Neural cell (in vitro differentiated cells): Measurements from ENCODE around the gene CRKL. TPM values are rescaled to one million over a fixed set of nuclear protein-coding genes. Genes with fewer than 3 reads are reported as not detected.
"Not testable (repeated sequence)": the region's sequence is repeated elsewhere in the genome, so short reads cannot be mapped to it uniquely, and the experiment has no call there.

Source experiments
- H2AFZ ChIP-seq: fragments of 200-600, 300-800 bp; sonication (generic), shearing (Covaris generic); 2 replicates; pipeline ENCODE4 v1.6.0; 2014; ENCODE audit warnings: low read depth, mild to moderate bottlenecking, antibody characterized with exemption, low read length, moderate library complexity
- H3F3A ChIP-seq: fragments of 200-600 bp; shearing (Covaris generic); 2 replicates; pipeline ENCODE4 v1.6.1; 2016; ENCODE audit warnings: mild to moderate bottlenecking, moderate library complexity, mixed read lengths, antibody characterized with exemption, low read length; ENCODE audit not compliant: insufficient read depth, poor library complexity, severe bottlenecking
- H3K27ac ChIP-seq: fragments of 200-600, 300-800 bp; sonication (generic), shearing (Covaris generic); 2 replicates; pipeline ENCODE4 v1.5.1; 2014; ENCODE audit warnings: mild to moderate bottlenecking, low read length, moderate library complexity
- H3K27me3 ChIP-seq: fragments of 300-800, 200-600 bp; sonication (generic), shearing (Covaris generic); 2 replicates; pipeline ENCODE4 v1.6.0; 2014; ENCODE audit warnings: mild to moderate bottlenecking, low read depth, low read length, moderate library complexity; ENCODE audit not compliant: insufficient read depth
- H3K36me3 ChIP-seq: fragments of 300-800, 200-600 bp; sonication (generic), shearing (Covaris generic); 2 replicates; pipeline ENCODE4 v1.5.1; 2014; ENCODE audit warnings: mild to moderate bottlenecking, antibody characterized with exemption, low read length, moderate library complexity; ENCODE audit not compliant: insufficient read depth
- H3K4me2 ChIP-seq: fragments of 300-800, 200-600 bp; sonication (generic), shearing (Covaris generic); 2 replicates; pipeline ENCODE4 v1.6.0; 2014; ENCODE audit warnings: mild to moderate bottlenecking, low read length
- H3K4me3 ChIP-seq: fragments of 300-800, 200-600 bp; sonication (generic), shearing (Covaris generic); 2 replicates; pipeline ENCODE4 v1.5.1; 2014; ENCODE audit warnings: mild to moderate bottlenecking, low read length, moderate library complexity
- H3K79me2 ChIP-seq: fragments of 200-600 bp; shearing (Covaris generic); replicated peaks from 2 replicates; pipeline ENCODE4 v1.6.0; 2014; ENCODE audit warnings: mild to moderate bottlenecking, low read length, moderate library complexity; ENCODE audit not compliant: insufficient read depth
- H3K9ac ChIP-seq: fragments of 300-800, 200-600 bp; sonication (generic), shearing (Covaris generic); 2 replicates; pipeline ENCODE4 v1.6.1; 2016; ENCODE audit warnings: mild to moderate bottlenecking, low read length, mixed read lengths
- H3K9me2 ChIP-seq: fragments of 200-600 bp; shearing (Covaris generic); 2 replicates; pipeline ENCODE4 v1.6.1; 2016; ENCODE audit warnings: mild to moderate bottlenecking, low read length, mixed read lengths; ENCODE audit not compliant: insufficient read depth
- H3K9me3 ChIP-seq: fragments of 200-600, 300-800 bp; sonication (generic), shearing (Covaris generic); 2 replicates; pipeline ENCODE4 v1.6.1; 2016; ENCODE audit warnings: mild to moderate bottlenecking, mixed run types, low read length, moderate library complexity, mixed read lengths
- H4K20me1 ChIP-seq: fragments of 200-600 bp; shearing (Covaris generic); 2 replicates; pipeline ENCODE4 v1.6.1; 2016; ENCODE audit warnings: mild to moderate bottlenecking, mixed run types; ENCODE audit not compliant: insufficient read depth
- EP300 ChIP-seq: fragments of 450-650 bp; conservative IDR thresholded peaks from 2 replicates; pipeline ENCODE4 v1.6.1; 2014; ENCODE audit warnings: antibody characterized with exemption, mild to moderate bottlenecking, moderate library complexity; ENCODE audit not compliant: poor library complexity, severe bottlenecking
- EZH2 ChIP-seq: fragments of 200-600, 300-800 bp; shearing (Covaris generic), sonication (generic); IDR thresholded peaks from 2 replicates; pipeline ENCODE4 v1.6.1; 2014; ENCODE audit warnings: antibody characterized with exemption, low read length, borderline replicate concordance, mild to moderate bottlenecking; ENCODE audit not compliant: insufficient read depth, poor library complexity, severe bottlenecking
- MXI1 ChIP-seq: fragments of 450-650 bp; conservative IDR thresholded peaks from 2 replicates; pipeline ENCODE4 v1.6.1; 2014; ENCODE audit warnings: antibody characterized with exemption, mild to moderate bottlenecking; ENCODE audit not compliant: poor library complexity, severe bottlenecking
- POLR2AphosphoS5 ChIP-seq: IDR thresholded peaks from 2 replicates; pipeline ENCODE4 v1.6.1; 2012
- RAD21 ChIP-seq: fragments of 450-650 bp; conservative IDR thresholded peaks from 2 replicates; pipeline ENCODE4 v1.6.1; 2014; ENCODE audit warnings: antibody characterized with exemption, mild to moderate bottlenecking, moderate library complexity
- SMC3 ChIP-seq: fragments of 450-650 bp; conservative IDR thresholded peaks from 2 replicates; pipeline ENCODE4 v1.6.1; 2014; ENCODE audit warnings: antibody characterized with exemption, mild to moderate bottlenecking, moderate library complexity; ENCODE audit not compliant: poor library complexity
- TAF1 ChIP-seq: IDR thresholded peaks from 2 replicates; pipeline ENCODE4 v1.6.1; 2012; ENCODE audit warnings: low read depth
- polyA plus RNA-seq: library from polyadenylated mRNA; depleted of rRNA; stranded (reverse); fragments of >200 nt; gene quantifications from 2 replicates; pipeline ENCODE4 v1.2.3, GENCODE V29; 2014
- TF ChIP-seq, protein P1 (sequence below): fragments of 450-650 bp; IDR thresholded peaks from 2 replicates; pipeline ENCODE4 v1.5.1; 2014; ENCODE audit warnings: antibody characterized with exemption, mild to moderate bottlenecking, moderate library complexity; ENCODE audit not compliant: poor library complexity, severe bottlenecking
- TF ChIP-seq, protein P2 (sequence below): IDR thresholded peaks from 2 replicates; pipeline ENCODE4 v1.6.1; 2012; ENCODE audit warnings: borderline replicate concordance

Gene CRKL
- polyA plus RNA-seq, 1 donor from 2014 or later = 46.8 TPM

DNA sequence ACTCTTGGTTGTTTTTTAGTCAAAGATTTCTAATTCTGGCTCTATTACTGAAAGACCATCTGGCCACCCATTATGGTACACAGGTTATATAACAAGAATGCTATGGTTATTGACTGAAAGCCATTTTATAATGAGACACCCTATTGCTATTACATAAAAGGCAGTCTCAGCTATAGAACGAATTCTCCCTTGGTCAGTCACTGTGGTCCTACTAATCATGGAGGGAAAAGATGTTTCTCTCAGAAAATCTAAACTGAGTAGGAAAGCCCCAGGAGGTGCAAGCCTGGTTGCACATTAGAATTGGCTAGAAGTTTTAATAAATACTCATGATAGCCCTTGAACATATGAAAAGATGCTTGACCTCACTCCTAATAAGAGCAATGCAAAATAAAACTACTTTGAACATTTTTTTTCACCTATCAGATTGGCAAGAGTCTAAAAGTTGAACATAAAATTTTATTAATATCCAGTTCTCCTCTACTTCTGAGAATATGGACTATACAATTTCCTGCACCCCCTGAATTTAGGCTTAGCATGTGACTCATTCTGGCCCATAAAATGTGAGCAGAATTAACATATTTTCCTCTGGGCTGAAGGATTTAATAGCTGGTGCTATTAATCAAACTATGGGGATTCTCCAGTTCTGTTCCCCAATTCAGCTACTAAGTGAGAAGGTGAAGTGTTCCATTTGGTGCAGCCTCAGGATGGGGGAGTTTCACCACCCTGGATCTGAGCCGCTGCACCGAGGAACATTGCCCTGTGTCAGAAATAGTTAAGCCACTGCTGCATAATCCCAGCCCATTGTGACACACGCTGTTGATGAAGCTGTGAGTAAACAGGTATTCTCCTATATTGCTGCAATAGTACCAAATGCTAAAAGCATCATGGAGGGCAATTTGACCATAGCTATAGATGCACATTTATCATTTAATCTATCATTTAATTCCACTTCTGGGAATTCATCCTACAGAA, 11.5 kb upstream of the CRKL start:
- TF ChIP-seq SMC3 (no peak), TAF1 (no peak), RAD21 (no peak), POLR2AphosphoS5 (no peak), EP300 (no peak), MXI1 (no peak), EZH2 (no peak)
- TF ChIP-seq, protein P1, sequence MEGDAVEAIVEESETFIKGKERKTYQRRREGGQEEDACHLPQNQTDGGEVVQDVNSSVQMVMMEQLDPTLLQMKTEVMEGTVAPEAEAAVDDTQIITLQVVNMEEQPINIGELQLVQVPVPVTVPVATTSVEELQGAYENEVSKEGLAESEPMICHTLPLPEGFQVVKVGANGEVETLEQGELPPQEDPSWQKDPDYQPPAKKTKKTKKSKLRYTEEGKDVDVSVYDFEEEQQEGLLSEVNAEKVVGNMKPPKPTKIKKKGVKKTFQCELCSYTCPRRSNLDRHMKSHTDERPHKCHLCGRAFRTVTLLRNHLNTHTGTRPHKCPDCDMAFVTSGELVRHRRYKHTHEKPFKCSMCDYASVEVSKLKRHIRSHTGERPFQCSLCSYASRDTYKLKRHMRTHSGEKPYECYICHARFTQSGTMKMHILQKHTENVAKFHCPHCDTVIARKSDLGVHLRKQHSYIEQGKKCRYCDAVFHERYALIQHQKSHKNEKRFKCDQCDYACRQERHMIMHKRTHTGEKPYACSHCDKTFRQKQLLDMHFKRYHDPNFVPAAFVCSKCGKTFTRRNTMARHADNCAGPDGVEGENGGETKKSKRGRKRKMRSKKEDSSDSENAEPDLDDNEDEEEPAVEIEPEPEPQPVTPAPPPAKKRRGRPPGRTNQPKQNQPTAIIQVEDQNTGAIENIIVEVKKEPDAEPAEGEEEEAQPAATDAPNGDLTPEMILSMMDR = no peak
- TF ChIP-seq, protein P2, sequence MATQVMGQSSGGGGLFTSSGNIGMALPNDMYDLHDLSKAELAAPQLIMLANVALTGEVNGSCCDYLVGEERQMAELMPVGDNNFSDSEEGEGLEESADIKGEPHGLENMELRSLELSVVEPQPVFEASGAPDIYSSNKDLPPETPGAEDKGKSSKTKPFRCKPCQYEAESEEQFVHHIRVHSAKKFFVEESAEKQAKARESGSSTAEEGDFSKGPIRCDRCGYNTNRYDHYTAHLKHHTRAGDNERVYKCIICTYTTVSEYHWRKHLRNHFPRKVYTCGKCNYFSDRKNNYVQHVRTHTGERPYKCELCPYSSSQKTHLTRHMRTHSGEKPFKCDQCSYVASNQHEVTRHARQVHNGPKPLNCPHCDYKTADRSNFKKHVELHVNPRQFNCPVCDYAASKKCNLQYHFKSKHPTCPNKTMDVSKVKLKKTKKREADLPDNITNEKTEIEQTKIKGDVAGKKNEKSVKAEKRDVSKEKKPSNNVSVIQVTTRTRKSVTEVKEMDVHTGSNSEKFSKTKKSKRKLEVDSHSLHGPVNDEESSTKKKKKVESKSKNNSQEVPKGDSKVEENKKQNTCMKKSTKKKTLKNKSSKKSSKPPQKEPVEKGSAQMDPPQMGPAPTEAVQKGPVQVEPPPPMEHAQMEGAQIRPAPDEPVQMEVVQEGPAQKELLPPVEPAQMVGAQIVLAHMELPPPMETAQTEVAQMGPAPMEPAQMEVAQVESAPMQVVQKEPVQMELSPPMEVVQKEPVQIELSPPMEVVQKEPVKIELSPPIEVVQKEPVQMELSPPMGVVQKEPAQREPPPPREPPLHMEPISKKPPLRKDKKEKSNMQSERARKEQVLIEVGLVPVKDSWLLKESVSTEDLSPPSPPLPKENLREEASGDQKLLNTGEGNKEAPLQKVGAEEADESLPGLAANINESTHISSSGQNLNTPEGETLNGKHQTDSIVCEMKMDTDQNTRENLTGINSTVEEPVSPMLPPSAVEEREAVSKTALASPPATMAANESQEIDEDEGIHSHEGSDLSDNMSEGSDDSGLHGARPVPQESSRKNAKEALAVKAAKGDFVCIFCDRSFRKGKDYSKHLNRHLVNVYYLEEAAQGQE = no peak
- Histone ChIP-seq H3K79me2 (no peaks in the 10 kb centered on the region), H3K9me2 (no peaks in the 10 kb centered on the region), H3K4me2 (no peak overlapping the region), H2AFZ (no peak overlapping the region), H3K36me3 (no peaks in the 10 kb centered on the region), H3K27ac (no peak overlapping the region), H3K4me3 (no peak overlapping the region), H4K20me1 (no peaks in the 10 kb centered on the region), H3F3A (no peaks in the 10 kb centered on the region), H3K9ac (no peak overlapping the region), H3K27me3 (no peaks in the 10 kb centered on the region), H3K9me3 (no peaks in the 10 kb centered on the region)

DNA sequence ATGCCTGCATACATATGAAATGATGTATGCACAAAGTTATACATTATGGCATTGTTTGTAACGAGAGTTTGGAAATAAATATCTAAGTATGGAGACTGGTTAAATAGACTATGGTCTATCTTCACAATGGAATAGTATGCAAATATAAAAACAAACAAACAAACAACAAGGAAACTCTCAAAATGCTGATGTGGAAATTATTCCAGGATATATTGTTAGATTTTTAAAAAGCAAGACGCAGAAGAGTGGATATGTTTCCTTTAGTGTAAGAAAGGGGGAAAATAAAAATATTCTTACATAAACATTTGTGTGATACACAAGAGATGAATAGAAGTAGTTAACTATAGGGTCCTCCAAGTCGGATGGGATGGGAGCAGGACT, 10.8 kb upstream of the CRKL start:
- no peak overlapping the region for H3K4me2 ChIP-seq
- no peaks in the 10 kb centered on the region for H4K20me1 ChIP-seq
- no peaks in the 10 kb centered on the region for H3K9me3 ChIP-seq
- no peak overlapping the region for H3K27ac ChIP-seq
- no peak for TF ChIP-seq MXI1
- H3K36me3 ChIP-seq = no peaks in the 10 kb centered on the region
- no peak overlapping the region for H3K4me3 ChIP-seq
- no peaks in the 10 kb centered on the region for H3F3A ChIP-seq
- H3K9ac ChIP-seq = no peak overlapping the region
- no peaks in the 10 kb centered on the region for H3K9me2 ChIP-seq
- no peaks in the 10 kb centered on the region for H3K79me2 ChIP-seq
- H3K27me3 ChIP-seq = no peaks in the 10 kb centered on the region
- no peak overlapping the region for H2AFZ ChIP-seq

DNA sequence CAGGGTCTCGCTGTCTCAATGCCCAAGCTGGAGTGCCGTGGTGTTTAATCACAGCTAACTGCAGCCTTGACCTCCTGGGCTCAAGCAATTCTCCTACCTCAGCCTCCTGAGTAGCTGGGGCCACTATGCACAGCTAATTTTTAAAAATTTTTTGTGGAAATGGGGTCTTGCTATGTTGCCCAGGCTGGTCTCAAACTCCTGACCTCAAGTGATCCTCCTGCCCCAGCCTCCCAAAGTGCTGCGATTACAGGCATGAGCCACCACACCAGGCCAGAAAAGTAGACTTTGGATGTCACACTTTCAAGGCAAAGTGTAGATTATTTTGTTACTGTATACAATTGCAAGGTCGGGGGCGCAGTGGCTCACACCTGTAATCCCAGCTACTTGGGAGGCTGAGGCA, 8.5 kb upstream of the CRKL start:
- not testable (repeated sequence) for H3K36me3 ChIP-seq, H4K20me1 ChIP-seq, H2AFZ ChIP-seq, H3K79me2 ChIP-seq, H3K27me3 ChIP-seq, H3K4me2 ChIP-seq, H3K27ac ChIP-seq, H3F3A ChIP-seq, H3K9ac ChIP-seq, H3K9me3 ChIP-seq, H3K9me2 ChIP-seq, H3K4me3 ChIP-seq
